Pulmonary artery endothelial cell (primary cell): ENCODE results near the gene VCL. TPM values are rescaled to one million over a fixed set of nuclear protein-coding genes. Genes with fewer than 3 reads are reported as not detected.

Experiments
- DNase-seq: peaks from one replicate; pipeline ENCODE4 v3.0.0-alpha.2; 2011; ENCODE audit warnings: low read depth, low spot score
- total RNA-seq: library from RNA; depleted of rRNA; stranded (reverse); fragments of >200 nt; gene quantifications from 2 replicates; pipeline ENCODE4 v1.2.3, GENCODE V29; 2014

VCL gene
- total RNA-seq, 1 donor from 2014 or later, result 184 TPM

- peak; percentile 37 for DNase-seq
Observed at GRCh38 chr10:74150204-74150989, 152.5 kb downstream of the VCL start, which contains the start of gene AP3M1. Gene AP3M1 (minus strand): TSS chr10:74150828. CDS start chr10:74138379, 12,449 bp downstream.

GRCh38 chr10:74150990-74151878 lies 153.3 kb downstream of the VCL start, which contains the start of gene ADK:
Gene ADK (plus strand): TSS chr10:74151221. CDS start chr10:74151279, 58 bp downstream.
- peak; percentile 90 for DNase-seq

GRCh38 chr10:74151879-74152722 lies 154.2 kb downstream of the VCL start:
- DNase-seq, result no peak

DNA sequence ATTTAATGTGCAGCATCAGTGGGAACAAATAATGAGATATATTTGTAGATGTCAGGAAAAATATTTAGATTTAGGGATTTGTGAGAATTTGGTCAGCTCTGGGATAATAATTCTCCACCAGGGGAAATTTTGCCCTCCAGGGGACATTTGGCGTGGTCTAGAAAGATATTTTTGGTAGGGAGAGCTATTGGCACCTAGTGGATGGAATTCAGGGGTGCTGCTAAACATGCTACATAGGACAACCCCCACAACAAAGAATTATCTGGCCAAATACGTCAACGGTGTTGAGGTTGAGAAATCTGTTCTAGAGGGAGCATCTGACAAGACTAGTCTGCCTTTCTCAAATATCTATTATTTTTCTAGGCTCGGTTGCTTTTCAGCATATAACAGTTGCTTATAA lies 155.2 kb downstream of the VCL start:
- no peak for DNase-seq

DNA sequence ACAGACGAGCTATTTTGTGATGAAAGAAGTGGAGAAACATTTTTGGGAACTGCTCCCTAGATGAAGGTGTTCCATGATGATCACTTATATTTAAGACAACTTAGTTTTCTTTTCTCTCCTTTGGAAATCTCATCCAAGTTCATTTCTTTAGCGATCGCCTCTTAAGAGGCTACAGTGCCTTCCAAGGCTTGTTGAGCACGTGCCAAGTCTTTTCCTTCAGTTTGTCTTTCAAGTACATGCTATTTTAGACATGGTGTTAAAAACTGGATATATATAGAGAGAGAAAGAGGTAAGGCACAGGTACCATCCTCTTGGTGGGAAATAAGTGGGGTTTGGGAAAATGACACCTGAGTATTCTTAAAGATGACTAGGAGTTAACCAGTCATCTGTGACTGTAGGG lies 155.8 kb downstream of the VCL start:
- DNase-seq, result no peak

- DNase-seq, result no peak
Observed at GRCh38 chr10:74156919-74157289, 159.0 kb downstream of the VCL start.

- DNase-seq, result no peak
Observed at GRCh38 chr10:74160013-74160412, 162.1 kb downstream of the VCL start.

DNA sequence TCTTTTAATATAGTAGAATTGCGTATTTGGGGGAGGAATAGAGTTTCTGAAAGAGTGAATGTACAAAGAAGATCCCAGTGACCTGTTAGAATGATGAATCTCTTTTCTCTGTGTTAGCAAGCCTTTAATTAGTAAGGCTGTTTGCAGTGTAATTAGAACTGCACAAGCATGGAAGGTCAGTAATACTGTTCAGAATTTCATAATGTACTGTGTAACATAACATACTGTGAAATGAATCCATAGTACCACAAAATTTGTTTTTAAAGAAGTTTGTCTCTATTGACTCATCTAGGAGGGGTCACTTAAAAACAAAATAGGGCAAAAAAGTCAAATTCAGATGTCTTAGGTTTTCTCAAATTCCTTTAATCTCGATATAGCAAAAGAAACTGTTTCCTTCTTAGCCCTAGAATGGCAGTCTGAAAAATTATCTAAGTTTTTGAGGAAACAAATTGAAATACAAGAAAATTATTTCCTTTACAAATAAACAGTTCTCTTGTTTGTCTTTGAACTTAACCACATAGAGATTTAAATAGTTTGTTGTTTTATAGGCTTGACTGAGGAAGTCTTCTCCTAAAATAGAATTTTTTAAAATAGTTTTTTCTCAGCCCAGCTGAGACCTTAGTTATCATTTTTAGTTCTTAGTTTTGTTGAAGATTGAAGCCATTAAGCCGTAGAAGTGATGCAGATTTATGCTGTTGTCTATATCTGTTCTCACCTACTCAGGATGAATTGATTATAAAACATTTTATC lies 165.6 kb downstream of the VCL start:
- DNase-seq, result no peak

DNA sequence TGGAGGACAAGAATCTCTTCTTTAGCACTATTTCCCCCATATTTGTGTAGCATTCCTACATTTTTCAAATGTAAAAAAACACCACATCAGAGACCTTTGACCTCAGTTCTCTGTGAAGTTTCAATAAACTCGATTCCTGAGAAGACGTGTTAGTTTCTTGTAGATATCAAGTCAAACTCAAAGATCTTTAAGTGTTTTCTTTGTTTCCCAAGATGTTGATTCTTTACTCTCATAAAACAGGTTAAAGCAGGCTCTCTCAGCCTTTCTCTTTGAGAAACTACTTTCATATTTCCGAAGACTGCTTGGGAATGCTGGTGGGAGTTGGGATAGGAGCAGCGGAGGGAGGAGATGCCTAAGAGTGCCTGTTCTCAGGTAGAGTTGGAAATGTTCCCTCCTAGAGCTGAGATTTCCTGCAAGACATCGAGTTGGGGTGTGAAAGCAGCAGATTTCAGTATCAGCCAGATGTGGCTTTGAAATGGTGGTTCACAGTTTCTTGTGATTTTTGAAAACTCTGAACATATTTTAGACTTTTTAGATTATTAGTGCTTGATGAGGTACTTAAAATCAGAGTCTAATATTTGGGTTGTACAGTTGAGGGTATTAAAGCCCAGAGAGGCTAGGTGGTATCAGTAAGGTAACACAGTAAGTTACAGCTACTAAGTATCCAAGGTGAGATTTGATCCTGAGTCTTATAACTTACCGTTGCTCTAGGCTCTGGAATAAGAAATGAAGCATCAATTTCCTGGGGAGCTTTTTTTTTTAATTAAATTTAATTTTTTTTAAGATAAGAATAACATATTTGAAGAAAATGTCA lies 167.0 kb downstream of the VCL start:
- DNase-seq, result no peak

DNA sequence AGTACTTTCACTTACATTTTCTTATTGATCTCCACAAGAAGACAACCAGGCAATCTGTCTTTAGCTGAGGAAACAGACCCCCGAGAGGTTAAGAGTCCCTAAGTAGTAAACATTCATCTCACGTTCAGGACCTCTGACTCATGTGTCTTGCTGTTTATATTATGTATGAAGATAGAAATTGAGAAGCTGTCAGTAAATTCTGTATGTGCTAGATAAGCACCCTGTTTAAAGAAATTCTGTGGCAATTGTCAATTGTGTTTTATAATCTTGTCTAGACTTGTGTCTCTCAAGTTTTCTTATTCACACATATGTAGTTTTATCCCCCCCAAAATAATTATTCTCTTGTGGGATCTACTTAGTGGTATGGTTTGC lies 167.6 kb downstream of the VCL start:
- DNase-seq, result no peak

DNA sequence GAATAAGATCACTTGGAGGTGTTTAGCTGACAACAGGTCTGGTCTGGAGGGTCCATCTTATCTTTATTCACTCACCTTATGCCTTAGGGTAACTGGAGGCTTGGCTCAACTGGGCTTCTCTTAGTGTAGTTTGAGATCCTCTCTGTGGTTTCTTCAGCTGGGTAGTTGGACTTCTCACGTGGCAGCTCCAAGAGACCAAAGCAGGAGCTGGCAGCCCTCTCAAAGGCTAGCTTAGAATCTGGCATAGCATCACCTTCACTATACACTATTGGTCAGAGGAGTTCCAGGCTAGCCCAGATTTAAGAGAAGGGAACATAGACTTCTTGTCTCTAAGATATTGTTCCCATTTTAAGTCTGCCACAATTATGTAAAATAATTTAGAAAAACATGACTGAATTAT lies 169.5 kb downstream of the VCL start:
- no peak for DNase-seq

Other genes with a start within 250 kb of the VCL start
- 30.9 and 31.3 TPM in 2 replicates for gene CHCHD1, start 216.1 kb upstream of the VCL start, total RNA-seq
- 31.5 and 39.8 TPM in 2 replicates for gene ZSWIM8, start 212.5 kb upstream of the VCL start, total RNA-seq
- gene NDST2, start 186.5 kb upstream of the VCL start, total RNA-seq, result 12.9 and 17.4 TPM in 2 replicates
- gene CAMK2G, start 123.6 kb upstream of the VCL start, total RNA-seq, result 31.1 and 31.2 TPM in 2 replicates
- 25.9 and 29.0 TPM in 2 replicates for gene PLAU, start 87.0 kb upstream of the VCL start, total RNA-seq
- gene AP3M1, start 152.7 kb downstream of the VCL start, total RNA-seq, result 37.7 and 44.1 TPM in 2 replicates
- 47.8 and 63.2 TPM in 2 replicates for gene ADK, start 153.1 kb downstream of the VCL start, total RNA-seq